Adrenal gland (tissue), 12 donors: ENCODE results near the gene ITGB1BP1. TPM values are rescaled to one million over a fixed set of nuclear protein-coding genes. Genes with fewer than 3 reads are reported as not detected.

Source experiments
- DNase-seq, 7 donors: peaks; one replicate each; pipeline ENCODE4 v3.0.0-alpha.2; 2019 to 2020
- H3K27ac ChIP-seq, 5 donors: fragments of 200-600 bp; sonication (generic) in 4 of 5; 1 replicate in 3 of 5; 2 replicates in 2 of 5; pipeline versions ENCODE4 v1.5.1 to v1.8.0; 2016 to 2020; ENCODE audit warnings: mild to moderate bottlenecking in 1 of 5
- H3K27me3 ChIP-seq: fragments of 200-600 bp; 2 replicates; pipeline ENCODE4 v1.8.0; 2021
- H3K36me3 ChIP-seq, 2 donors: fragments of 200-600 bp; replicated peaks in 1 of 2; 1 replicate in 1 of 2; 2 replicates in 1 of 2; pipeline versions ENCODE4 v1.5.1 to v1.8.0; 2018 to 2022
- H3K4me1 ChIP-seq, 2 donors: fragments of 200-600 bp; replicated peaks in 1 of 2; 1 replicate in 1 of 2; 2 replicates in 1 of 2; pipeline versions ENCODE4 v1.5.1 to v1.8.0; 2018 to 2021
- H3K4me3 ChIP-seq, 4 donors: fragments of 200-600 bp; sonication (generic) in 3 of 4; one replicate each; pipeline ENCODE4 v1.5.1; 2016 to 2018
- H3K9me3 ChIP-seq, 3 donors: fragments of 200-600 bp; sonication (generic) in 1 of 3; replicated peaks in 1 of 3; 1 replicate in 2 of 3; 2 replicates in 1 of 3; pipeline versions ENCODE4 v1.5.1 to v1.8.0; 2016 to 2021
- CTCF ChIP-seq, 6 experiments: fragments of 450-650 bp in 4 of 6; fragments of 200-600 bp in 2 of 6; sonication (generic) in 1 of 6; IDR thresholded peaks; 1 replicate in 5 of 6; 2 replicates in 1 of 6; pipeline versions ENCODE4 v1.5.1 to v1.8.0; 2016 to 2021; ENCODE audit warnings: antibody characterized with exemption in 6 of 6, mild to moderate bottlenecking in 2 of 6, moderate library complexity in 1 of 6
- POLR2A ChIP-seq, 2 donors: fragments of 450-650 bp; IDR thresholded peaks; one replicate each; pipeline ENCODE4 v1.6.1; 2017; ENCODE audit warnings: antibody characterized with exemption in 2 of 2, mild to moderate bottlenecking in 2 of 2, moderate library complexity in 1 of 2
- WGBS, 4 donors: extraction: QIAGEN DNeasy Blood & Tissue Kit in 2 of 4; methylation state at CpG; one replicate each; pipeline versions ENCODE4 v1.1.5 to v1.1.7; 2013 to 2017; 5-methylcytosine and 5-hydroxymethylcytosine counted together
- intact Hi-C, 2 donors: fragments of 100-400 bp; cut with DNase I; formaldehyde crosslinking; loops; one replicate each; pipeline versions ENCODE4 v1.14.1 to v1.15.0; 2022 to 2023
- polyA plus RNA-seq, 3 donors: library from polyadenylated mRNA; stranded (reverse); fragments of 200-250 nt in 2 of 3; fragments of 350-450 nt in 1 of 3; fragmentation: Illumina TruSeq in 1 of 3; extraction: RNeasy Lipid Tissue Mini Kit (QIAGEN cat#74804) in 1 of 3; gene quantifications; one replicate each; pipeline ENCODE4 v1.2.3, GENCODE V29; 2013 to 2014
- total RNA-seq, 9 donors: library from RNA; depleted of rRNA in 4 of 9; stranded (reverse); fragments of >200 nt in 4 of 9; fragments of 120-200 nt in 1 of 9; fragmentation: NEBNext Ultra II Directional in 1 of 9; extraction: Animal tissue kit (Norgen Biotek cat#: 25700) in 1 of 9; gene quantifications; one replicate each; pipeline versions ENCODE4 v1.1.0 to v1.2.4, GENCODE V29; 2013 to 2023
- donor health status: healthy with polysubstance abuse.
- donor health status: Bipolar disorder and iron deficiency.
- donor health status: DM: yes; HTN: yes; CAD: no.
- donor health status: DM: no; HTN: no; CAD: no.
- donor health status: DM: no; HTN: no; CAD: no.
- donor health status: DM: yes; HTN: yes; CAD: no.

Gene ITGB1BP1
- total and polyA plus RNA-seq, 12 donors: 35.7 to 109 (median 80.9) TPM

GRCh38 chr2:9355716-9356115 lies 67.6 kb downstream of the ITGB1BP1 start:
- Histone ChIP-seq H3K36me3 (peaks cover 0 to 3% of the 10 kb centered on the region in 2 donors), H3K4me1 (no peaks in the 10 kb centered on the region), H3K27me3 (no peaks in the 10 kb centered on the region), H3K4me3 (no peak overlapping the region), H3K9me3 (no peaks in the 10 kb centered on the region), H3K27ac (no peak overlapping the region)
- 63 to 71% (median 67%) methylated on average over 4 of the region's 4 CpGs for WGBS, 4 donors
- intact Hi-C loops: no loop called here
- TF ChIP-seq POLR2A (IDR thresholded peaks at IDR 0.05): no peak
- TF ChIP-seq CTCF (IDR thresholded peaks at IDR 0.05): no peak
- no peak for DNase-seq

GRCh38 chr2:9355270-9355669 lies 68.1 kb downstream of the ITGB1BP1 start:
- Histone ChIP-seq H3K36me3 (peaks cover 0 to 3% of the 10 kb centered on the region in 2 donors), H3K4me1 (no peaks in the 10 kb centered on the region), H3K9me3 (no peaks in the 10 kb centered on the region), H3K27ac (no peak overlapping the region), H3K4me3 (no peak overlapping the region), H3K27me3 (no peaks in the 10 kb centered on the region)
- WGBS, 4 donors: 83 to 90% (median 85%) methylated on average over 3 of the region's 3 CpGs
- no peak for TF ChIP-seq CTCF (IDR thresholded peaks at IDR 0.05)
- TF ChIP-seq POLR2A (IDR thresholded peaks at IDR 0.05): no peak
- intact Hi-C loops: no loop called here
- no peak for DNase-seq

GRCh38 chr2:9354318-9354717 lies 69.0 kb downstream of the ITGB1BP1 start:
- H3K27ac ChIP-seq: no peak overlapping the region
- no peak overlapping the region for H3K4me3 ChIP-seq
- no peaks in the 10 kb centered on the region for H3K27me3 ChIP-seq
- H3K9me3 ChIP-seq: no peaks in the 10 kb centered on the region
- no peaks in the 10 kb centered on the region for H3K4me1 ChIP-seq
- WGBS, 4 donors: 92 to 96% (median 94%) methylated on average over 12 of the region's 12 CpGs
- TF ChIP-seq CTCF (IDR thresholded peaks at IDR 0.05) (no peak), POLR2A (IDR thresholded peaks at IDR 0.05) (no peak)
- intact Hi-C loops: no loop called here
- no peak for DNase-seq
- no peaks in the 10 kb centered on the region for H3K36me3 ChIP-seq

Other genes with a start within 250 kb of the ITGB1BP1 start
- gene ASAP2, start 216.7 kb downstream of the ITGB1BP1 start, total RNA-seq: 10 to 100 TPM in 2 of 9 donors, 1 to 10 TPM in 7; 5.4 to 12.9 (median 7.7) TPM
- 10 to 100 TPM in 1 of 3 donors, 1 to 10 TPM in 2; 5.4 to 10.5 (median 7.8) TPM for gene ASAP2, start 216.7 kb downstream of the ITGB1BP1 start, polyA plus RNA-seq
- 10 to 100 TPM; 22.3 to 58.3 (median 33.6) TPM for gene CPSF3, start 126 bp upstream of the ITGB1BP1 start, total RNA-seq
- gene CPSF3, start 126 bp upstream of the ITGB1BP1 start, polyA plus RNA-seq: 10 to 100 TPM; 20.9 to 37.8 (median 22.8) TPM
- gene IAH1, start 51.0 kb upstream of the ITGB1BP1 start, total RNA-seq: 100 to 1,000 TPM in 3 of 9 donors, 10 to 100 TPM in 6; 61.9 to 203 (median 88.7) TPM
- 100 to 1,000 TPM in 1 of 3 donors, 10 to 100 TPM in 2; 74.4 to 172 (median 77.4) TPM for gene IAH1, start 51.0 kb upstream of the ITGB1BP1 start, polyA plus RNA-seq
- gene ADAM17, start 132.3 kb upstream of the ITGB1BP1 start, total RNA-seq: 10 to 100 TPM; 14.5 to 39.4 (median 23.6) TPM
- gene ADAM17, start 132.3 kb upstream of the ITGB1BP1 start, polyA plus RNA-seq: 10 to 100 TPM; 10.6 to 15.0 (median 12.3) TPM
- 100 to 1,000 TPM; 157 to 296 (median 250) TPM for gene YWHAQ, start 207.5 kb upstream of the ITGB1BP1 start, total RNA-seq
- 100 to 1,000 TPM in 1 of 3 donors, 10 to 100 TPM in 2; 74.1 to 477 (median 87.7) TPM for gene YWHAQ, start 207.5 kb upstream of the ITGB1BP1 start, polyA plus RNA-seq